CD4-positive, alpha-beta T cell treated with Interleukin-6 at 100 ng/mL for 8 hours (primary cell): ENCODE measurements around the gene ARFGAP3.
"Not testable (repeated sequence)": the region's sequence is repeated elsewhere in the genome, so short reads cannot be mapped to it uniquely, and the experiment has no call there.

ENCODE experiments used
- DNase-seq: peaks from one replicate; pipeline ENCODE4 v3.0.0-alpha.2; 2020; ENCODE audit warnings: mixed read lengths, low spot score

The ARFGAP3 gene

DNA sequence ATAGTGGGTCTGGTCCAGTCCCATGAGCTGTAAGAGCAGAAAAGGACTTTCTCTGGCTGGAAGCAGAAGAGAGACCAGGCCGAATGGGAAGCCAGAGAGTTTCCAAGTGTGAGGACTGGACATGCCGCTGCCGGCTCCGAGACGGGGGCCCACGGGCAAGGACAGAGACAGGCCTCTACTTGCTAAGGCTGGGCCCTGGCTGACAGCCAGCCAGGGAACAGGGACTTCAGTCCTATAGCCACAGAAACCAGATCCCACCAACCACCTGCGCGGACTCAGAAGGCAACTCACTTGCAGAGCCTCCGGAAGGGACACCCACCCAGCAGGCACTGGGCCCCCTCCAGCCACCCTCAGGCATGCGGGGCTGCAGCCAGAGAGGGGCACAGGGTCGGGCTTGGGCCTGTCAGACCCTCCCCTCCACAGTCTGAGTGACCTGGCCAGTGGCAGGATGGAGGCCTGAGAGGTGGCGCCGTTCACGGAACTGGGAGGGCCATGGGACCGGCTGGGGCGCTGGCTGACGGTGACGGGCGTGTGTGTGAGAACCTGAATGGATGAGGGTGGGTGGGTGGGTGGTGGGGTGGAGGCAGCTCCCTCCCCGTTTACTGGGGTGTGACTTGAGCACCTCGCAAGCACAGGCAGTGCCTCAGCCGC is 88.6 kb downstream of the ARFGAP3 start:
- DNase-seq = no peak

DNA sequence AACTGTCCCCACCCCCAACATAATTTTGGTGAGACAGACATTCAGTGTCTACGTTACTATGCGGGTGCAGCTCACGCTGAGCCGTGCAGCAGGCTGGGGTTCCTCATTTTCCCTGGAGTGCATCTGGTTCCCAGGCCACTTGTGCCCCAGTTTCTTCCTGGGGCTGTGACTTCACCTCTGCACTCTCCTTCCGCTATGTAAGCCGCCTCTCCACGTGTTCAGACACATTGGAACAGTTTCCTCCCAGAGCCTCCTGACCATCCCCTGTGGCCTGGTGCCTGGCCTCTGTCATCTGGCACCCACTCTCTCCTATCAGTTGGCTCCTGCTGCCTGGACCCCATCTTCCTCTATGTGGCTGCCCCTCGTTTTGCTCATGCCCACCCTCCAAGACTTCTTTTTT is 90.2 kb downstream of the ARFGAP3 start:
- no peak for DNase-seq

GRCh38 chr22:42764895-42765363 is 92.1 kb downstream of the ARFGAP3 start:
- DNase-seq = no peak

DNA sequence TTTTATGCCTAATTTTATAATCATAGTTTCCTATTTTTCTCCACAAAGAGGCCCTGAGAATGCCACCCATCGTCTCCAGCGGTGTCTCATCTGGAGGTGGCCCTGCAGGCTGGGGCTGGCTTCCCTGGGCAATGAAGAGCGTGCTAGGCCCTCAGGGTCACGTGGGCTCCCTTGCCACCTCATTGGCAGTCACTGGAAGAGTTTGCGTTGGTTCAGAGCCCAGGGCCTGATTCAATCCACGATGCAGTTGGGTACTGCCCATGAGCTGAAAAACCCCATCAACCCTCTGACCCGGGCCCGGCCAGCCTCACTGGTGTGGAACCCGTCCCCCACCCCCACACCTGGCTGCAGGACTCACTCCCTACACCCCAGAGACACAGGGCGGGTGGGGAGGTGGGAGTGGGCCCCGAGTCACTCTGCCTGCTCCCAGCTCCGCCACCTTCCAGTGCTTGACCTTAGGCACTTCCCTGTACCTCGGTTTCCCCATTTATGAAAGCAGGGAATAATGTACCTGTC is 93.0 kb downstream of the ARFGAP3 start:
- no peak for DNase-seq

DNA sequence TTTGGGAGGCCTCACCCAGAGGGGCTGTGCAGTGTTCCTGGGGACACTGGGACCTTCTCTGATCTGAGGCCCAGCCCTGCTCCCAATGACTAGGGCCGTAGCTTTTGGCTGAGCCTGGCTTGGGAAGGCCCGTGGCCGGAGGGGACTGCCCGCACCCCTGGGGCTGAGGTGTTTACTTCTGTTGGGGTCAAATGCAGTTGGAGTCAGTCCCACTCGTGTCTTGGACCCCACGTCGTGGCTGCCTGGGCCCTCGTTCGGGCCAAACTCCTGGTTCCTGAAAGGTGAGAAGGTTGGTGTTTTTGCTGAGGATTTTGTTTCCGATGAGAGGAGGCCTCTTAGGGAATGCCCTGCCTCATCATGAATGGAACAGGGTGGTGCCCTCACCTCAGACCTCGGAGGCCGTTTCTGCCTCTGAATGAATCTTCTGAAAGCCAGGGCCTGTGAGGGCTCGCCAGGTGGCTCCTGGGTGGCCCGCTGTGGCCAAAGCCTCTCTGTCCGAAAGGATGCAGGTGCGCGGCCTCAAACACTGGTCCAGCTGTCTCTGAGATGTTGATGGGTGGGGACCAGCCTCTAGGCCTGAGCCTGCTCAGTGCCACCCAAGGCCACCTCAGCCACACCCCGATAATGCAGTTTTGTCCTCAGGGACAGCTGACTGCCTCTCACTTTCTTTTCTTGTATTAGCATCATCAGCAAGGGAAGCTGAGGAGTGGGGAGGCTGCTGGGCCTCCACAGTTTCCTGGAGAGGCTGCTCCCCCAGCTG is 96.1 kb downstream of the ARFGAP3 start:
- no peak for DNase-seq

DNA sequence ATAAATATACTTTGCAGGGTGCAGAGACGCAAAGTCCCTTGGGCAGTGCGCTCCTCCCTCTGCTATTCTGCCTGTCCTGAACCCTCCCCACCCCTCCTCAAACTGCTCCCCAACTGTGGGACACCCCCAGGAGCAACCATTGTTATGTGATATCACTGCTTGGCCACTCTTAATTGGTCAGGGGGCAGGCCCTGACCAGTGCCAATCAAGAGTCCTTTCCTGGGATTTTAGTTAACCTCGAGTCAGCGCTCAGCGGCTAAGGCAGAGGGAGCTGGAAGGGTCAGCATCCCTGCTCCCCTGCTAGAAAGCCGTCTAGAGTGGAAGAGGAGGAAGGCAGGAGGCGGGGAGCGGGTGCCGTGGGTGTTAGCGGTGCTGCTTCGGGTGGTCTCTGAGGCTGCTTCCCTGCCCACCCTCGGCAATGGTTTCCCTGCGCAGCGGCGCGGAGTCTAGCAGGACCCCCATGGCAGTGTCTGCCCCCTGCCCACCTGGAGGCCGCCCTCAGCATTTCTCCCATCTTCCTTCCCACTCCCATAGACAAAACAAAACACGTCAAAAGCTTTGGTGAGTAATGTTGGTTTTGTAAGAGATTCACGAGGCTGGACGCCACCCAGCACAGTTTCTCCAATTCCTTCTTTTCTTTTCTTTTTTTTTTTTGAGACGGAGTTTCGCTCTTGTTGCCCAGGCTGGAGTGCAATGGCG is 98.0 kb downstream of the ARFGAP3 start:
- DNase-seq = no peak

DNA sequence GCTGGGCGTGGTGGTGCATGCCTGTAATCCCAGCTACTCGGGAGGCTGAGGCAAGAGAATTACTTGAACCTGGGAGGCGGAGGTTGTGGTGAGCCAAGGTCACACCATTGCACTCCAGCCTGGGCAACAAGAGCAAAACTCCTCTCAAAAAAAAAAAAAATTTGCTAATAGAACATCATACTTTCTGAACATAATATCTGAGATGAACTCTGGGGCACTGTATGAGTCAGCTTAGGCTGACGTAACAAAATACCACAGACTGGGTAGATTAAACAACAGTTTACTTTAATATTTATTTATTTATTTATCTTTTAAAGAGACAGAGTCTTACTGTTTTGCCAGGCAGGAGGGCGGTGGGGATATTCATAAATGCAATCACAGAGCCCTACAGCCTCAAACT is 101.5 kb downstream of the ARFGAP3 start:
- DNase-seq = not testable (repeated sequence)

GRCh38 chr22:42755121-42755520 is 102.0 kb downstream of the ARFGAP3 start:
- DNase-seq = not testable (repeated sequence)

GRCh38 chr22:42754658-42755057 is 102.4 kb downstream of the ARFGAP3 start:
- no peak for DNase-seq

DNA sequence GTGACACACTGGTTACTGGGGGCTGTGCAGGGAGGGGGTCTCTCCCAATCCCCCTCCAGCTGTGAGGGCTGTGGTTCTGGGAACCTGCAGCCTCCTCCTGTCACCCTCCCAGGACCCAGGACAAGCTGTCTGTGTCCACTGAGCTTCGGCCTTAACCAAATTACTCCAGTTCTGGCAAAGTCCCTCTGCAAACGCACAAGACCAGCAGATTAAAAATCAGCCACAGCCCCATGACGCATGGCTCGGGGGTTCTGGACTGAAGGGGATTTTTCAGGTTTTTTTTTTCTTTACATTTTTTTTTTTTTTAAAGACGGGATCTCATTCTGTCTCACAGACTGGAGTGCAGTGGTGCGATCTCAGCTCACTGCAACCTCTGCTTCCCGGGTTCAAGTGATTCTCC is 104.2 kb downstream of the ARFGAP3 start:
- DNase-seq = no peak

DNA sequence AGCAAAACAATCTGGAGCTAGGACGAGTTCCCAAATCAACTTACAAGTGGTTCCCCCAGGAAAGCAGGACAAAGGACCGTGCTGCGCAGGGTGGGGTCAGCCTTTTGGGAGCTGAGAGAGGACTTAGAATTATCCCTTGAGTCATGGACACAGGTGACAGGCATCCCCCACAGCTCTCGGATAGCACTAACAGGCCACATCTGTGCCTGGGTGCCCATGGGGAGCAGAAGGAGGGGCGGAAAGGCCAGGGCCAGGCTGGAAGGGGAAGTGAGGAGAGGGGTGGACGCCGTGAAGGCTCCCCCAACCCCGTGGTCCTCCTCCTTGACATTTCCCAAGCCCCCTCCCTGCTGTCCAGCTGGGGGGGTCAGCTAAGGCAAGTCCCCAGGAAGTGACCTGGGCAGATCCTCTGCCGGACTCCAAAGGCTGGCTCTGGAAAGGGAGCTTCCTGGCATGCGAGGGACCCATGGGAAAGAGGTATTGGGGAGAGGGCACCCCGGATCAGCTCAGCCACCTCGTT is 104.8 kb downstream of the ARFGAP3 start:
- DNase-seq = no peak

DNA sequence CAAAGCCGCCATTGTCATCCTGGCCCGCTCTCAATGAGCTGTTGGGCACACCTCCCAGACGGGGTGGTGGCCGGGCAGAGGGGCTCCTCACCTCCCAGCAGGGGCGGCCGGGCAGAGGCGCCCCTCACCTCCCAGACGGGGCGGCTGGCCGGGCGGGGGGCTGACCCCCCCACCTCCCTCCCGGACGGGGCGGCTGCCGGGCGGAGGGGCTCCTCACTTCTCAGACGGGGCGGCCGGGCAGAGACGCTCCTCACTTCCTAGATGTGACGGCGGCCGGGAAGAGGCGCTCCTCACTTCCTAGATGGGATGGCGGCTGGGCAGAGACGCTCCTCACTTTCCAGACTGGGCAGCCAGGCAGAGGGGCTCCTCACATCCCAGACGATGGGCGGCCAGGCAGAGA is 106.7 kb downstream of the ARFGAP3 start:
- DNase-seq = not testable (repeated sequence)

DNA sequence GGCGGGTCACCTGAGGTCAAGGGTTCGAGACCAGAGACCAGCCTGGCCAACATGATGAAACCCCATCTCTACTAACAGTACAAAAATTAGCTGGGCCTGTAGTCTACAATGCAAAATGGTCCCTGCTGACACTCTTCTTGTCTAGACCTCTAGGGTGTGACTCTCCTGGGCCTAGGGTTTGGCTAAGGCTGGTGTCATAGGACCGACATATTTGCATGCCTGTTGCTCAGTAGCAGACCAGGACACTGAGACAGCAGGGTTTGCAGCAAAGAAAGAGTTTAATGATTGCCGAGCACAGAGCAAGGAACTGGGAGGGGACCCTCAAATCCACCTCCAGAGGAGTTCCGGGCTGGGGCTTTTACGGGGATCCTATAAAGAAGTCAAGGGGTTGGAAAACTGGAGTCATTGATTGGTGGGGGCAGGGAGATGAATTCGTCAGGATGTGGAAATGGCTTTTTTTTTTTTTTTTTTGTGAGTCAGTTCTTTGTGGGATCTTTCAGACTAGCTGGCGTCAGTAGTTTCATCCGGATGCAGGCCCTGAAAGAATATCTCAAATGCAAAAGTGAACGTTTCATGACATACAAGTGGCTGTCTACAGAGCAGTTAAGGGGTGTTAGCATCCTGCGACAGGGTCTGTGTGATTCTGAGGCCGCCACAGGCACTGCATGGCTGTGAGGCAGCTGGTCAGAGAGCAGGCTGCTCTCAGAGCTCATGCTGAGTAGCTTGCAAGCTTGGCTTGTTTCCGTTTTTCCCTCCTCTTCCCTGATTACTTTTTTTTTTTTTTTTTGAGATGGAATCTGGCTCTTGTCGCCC is 109.2 kb downstream of the ARFGAP3 start:
- DNase-seq = no peak
